Suprapubic skin (tissue), 4 donors: ENCODE data around the gene MGAT5. TPM values are rescaled to one million over a fixed set of nuclear protein-coding genes. Genes with fewer than 3 reads are reported as not detected.

Experiments
- DNase-seq, 2 donors: peaks; one replicate each; pipeline ENCODE4 v3.0.0-alpha.2; 2019; ENCODE audit warnings: low spot score in 2 of 2
- H3K27ac ChIP-seq: fragments of 200-600 bp; sonication (generic); one replicate; pipeline ENCODE4 v1.5.1; 2019
- H3K27me3 ChIP-seq: fragments of 200-600 bp; sonication (generic); one replicate; pipeline ENCODE4 v1.5.1; 2019
- H3K36me3 ChIP-seq: fragments of 200-600 bp; sonication (generic); one replicate; pipeline ENCODE4 v1.5.1; 2019
- H3K4me1 ChIP-seq: fragments of 200-600 bp; sonication (generic); one replicate; pipeline ENCODE4 v1.5.1; 2019
- H3K4me3 ChIP-seq: fragments of 200-600 bp; sonication (generic); one replicate; pipeline ENCODE4 v1.5.1; 2019; ENCODE audit warnings: mild to moderate bottlenecking
- H3K9me3 ChIP-seq: fragments of 200-600 bp; sonication (generic); one replicate; pipeline ENCODE4 v1.5.1; 2019
- EP300 ChIP-seq: sonication (generic); formaldehyde crosslinking; IDR thresholded peaks from one replicate; pipeline ENCODE4 v1.6.1; 2017; ENCODE audit warnings: antibody characterized with exemption
- POLR2A ChIP-seq, 2 donors: fragments of 450-650 bp; IDR thresholded peaks; one replicate each; pipeline ENCODE4 v1.6.1; 2017; ENCODE audit warnings: antibody characterized with exemption in 2 of 2, mild to moderate bottlenecking in 2 of 2, moderate library complexity in 2 of 2
- POLR2AphosphoS5 ChIP-seq, 3 donors: sonication (generic); formaldehyde crosslinking; IDR thresholded peaks; one replicate each; pipeline ENCODE4 v1.6.1; 2017; ENCODE audit warnings: antibody characterized with exemption in 3 of 3
- WGBS: methylation state at CpG from one replicate; pipeline ENCODE4 v1.1.5; 2018; 5-methylcytosine and 5-hydroxymethylcytosine counted together
- total RNA-seq, 4 donors: library from RNA; depleted of rRNA; stranded (reverse); fragments of >200 nt; gene quantifications; one replicate each; pipeline ENCODE4 v1.1.0, GENCODE V29; 2016
- TF ChIP-seq, protein P1 (sequence below), 2 donors: fragments of 200-600 bp in 1 of 2; fragments of 450-650 bp in 1 of 2; sonication (generic) in 1 of 2; IDR thresholded peaks; one replicate each; pipeline ENCODE4 v1.5.1; 2016 to 2019; ENCODE audit warnings: antibody characterized with exemption in 2 of 2, mild to moderate bottlenecking in 1 of 2, moderate library complexity in 1 of 2

The MGAT5 gene
- total RNA-seq, 4 donors from 2014 or later: 16.9 to 42.1 (median 32.9) TPM

DNA sequence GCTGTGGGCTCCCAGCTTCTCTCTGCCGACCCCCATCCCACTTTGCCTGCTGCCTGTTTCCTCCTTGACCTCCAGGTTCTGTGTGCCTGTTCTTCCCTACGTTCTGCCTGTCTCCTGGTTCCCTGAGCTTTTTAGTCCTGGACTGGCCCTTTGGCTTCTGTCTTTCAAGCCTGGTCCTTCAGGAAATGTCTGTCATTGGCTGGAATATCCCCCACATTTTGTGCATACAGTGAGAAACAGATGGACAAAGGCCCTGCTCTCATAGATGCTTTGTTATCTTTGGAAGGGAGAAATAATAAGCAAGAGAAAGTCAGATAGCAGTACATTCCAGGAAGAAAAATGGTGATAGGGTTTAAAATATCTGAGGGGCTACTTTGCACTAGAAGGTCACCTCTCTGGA, 5.7 kb downstream of the MGAT5 start:
- H3K27ac ChIP-seq: no peak overlapping the region
- H3K36me3 ChIP-seq: peaks cover 3% of the 10 kb centered on the region
- H3K27me3 ChIP-seq: no peaks in the 10 kb centered on the region
- peaks cover 27% of the 10 kb centered on the region for H3K4me1 ChIP-seq
- WGBS: 85% methylated on average over 2 of the region's 2 CpGs
- TF ChIP-seq POLR2A (IDR thresholded peaks at IDR 0.05) (no peak), POLR2AphosphoS5 (IDR thresholded peaks at IDR 0.05) (no peak), EP300 (no peak)
- TF ChIP-seq, protein P1, sequence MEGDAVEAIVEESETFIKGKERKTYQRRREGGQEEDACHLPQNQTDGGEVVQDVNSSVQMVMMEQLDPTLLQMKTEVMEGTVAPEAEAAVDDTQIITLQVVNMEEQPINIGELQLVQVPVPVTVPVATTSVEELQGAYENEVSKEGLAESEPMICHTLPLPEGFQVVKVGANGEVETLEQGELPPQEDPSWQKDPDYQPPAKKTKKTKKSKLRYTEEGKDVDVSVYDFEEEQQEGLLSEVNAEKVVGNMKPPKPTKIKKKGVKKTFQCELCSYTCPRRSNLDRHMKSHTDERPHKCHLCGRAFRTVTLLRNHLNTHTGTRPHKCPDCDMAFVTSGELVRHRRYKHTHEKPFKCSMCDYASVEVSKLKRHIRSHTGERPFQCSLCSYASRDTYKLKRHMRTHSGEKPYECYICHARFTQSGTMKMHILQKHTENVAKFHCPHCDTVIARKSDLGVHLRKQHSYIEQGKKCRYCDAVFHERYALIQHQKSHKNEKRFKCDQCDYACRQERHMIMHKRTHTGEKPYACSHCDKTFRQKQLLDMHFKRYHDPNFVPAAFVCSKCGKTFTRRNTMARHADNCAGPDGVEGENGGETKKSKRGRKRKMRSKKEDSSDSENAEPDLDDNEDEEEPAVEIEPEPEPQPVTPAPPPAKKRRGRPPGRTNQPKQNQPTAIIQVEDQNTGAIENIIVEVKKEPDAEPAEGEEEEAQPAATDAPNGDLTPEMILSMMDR (IDR thresholded peaks at IDR 0.05): no peak
- no peak overlapping the region for H3K4me3 ChIP-seq
- DNase-seq: no peak
- H3K9me3 ChIP-seq: no peaks in the 10 kb centered on the region

DNA sequence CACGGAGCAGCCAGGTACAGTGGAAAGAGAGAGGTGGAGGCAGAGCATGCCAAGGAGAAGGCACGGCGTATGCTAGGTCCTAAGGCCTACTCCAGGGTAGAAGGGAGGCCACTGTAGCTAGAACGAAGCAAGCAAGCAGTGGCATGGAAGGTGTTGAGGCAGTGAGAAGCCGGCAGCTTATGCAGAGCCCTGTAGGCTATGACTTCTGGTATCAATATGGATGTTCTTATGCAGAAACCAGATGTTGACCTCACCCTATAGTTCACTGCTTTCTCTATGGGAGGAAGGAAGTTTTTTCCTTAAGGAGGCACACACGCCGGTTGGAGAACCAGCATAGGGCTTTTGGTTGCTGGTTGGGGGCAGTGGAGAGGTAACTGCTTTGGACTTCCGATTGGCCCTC, 6.1 kb downstream of the MGAT5 start:
- Histone ChIP-seq H3K27ac (no peak overlapping the region), H3K27me3 (no peaks in the 10 kb centered on the region), H3K9me3 (no peaks in the 10 kb centered on the region), H3K36me3 (no peaks in the 10 kb centered on the region), H3K4me1 (peaks cover 27% of the 10 kb centered on the region), H3K4me3 (no peak overlapping the region)
- 85% methylated on average over 8 of the region's 8 CpGs for WGBS
- TF ChIP-seq, protein P1 (IDR thresholded peaks at IDR 0.05): no peak
- DNase-seq: no peak

DNA sequence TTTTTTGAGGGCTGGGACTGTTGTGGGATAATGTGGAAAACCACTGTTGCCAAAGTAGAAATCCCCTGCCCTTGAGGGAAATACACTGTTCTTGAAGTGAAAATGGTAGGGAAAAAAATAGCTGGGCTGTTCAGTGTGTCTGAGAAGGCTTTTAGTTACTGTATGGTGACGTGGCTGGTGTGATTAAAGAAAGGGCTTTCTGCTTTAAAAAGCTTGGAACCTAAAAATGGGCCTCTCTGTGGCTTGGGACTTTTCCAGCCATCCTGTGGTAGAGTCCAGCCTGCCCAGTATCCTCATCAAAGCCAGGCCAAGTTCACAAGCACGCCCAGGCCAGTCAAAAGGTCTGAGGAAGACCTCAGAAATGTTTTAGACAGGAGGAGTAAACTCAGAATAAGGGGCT, 6.8 kb downstream of the MGAT5 start:
- TF ChIP-seq POLR2AphosphoS5 (IDR thresholded peaks at IDR 0.05) (no peak), EP300 (no peak), POLR2A (IDR thresholded peaks at IDR 0.05) (no peak)
- TF ChIP-seq, protein P1 (IDR thresholded peaks at IDR 0.05): no peak
- no peak for DNase-seq
- Histone ChIP-seq H3K9me3 (no peaks in the 10 kb centered on the region), H3K27me3 (no peaks in the 10 kb centered on the region), H3K27ac (no peak overlapping the region), H3K4me1 (peaks cover 27% of the 10 kb centered on the region), H3K4me3 (no peak overlapping the region), H3K36me3 (no peaks in the 10 kb centered on the region)
- WGBS: 61% methylated on average over 2 of the region's 2 CpGs

DNA sequence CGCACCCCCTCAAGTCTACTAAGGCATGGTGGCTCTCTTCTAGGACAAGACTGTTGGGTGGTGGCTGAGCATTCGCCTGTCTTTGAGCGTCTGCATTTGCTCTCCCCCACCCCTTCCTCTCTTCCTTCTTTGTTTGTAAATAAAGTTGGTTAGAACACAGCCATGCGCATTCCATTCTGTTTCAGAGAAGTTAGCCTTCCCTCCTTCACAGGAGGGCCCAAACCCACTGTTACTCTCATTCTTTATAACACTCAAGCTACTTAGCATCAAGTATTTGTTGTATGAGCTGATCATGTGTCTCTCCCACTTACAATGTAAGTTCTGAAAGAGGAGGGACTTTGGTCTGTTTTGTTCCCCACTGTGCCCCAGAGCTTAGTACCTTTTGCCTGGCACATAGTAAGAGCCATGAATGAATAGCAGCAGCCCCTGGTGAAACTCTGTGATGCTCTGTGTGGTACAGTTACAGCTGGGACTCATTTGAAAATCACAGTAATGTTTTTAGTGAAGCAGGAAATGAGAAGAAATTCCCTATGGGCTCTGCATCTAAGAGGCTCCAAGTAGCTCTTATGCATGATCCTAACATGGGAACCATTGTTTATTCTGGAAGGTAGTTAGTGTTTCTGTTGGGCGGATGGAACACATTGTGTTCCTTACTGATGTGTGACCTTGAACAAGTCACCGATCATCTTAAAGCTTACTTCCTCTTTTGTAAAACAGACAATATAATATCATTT, 7.7 kb downstream of the MGAT5 start:
- no peak overlapping the region for H3K27ac ChIP-seq
- 76% methylated on average over 6 of the region's 6 CpGs for WGBS
- TF ChIP-seq POLR2A (IDR thresholded peaks at IDR 0.05): no peak
- TF ChIP-seq POLR2AphosphoS5 (IDR thresholded peaks at IDR 0.05): no peak
- no peak for TF ChIP-seq EP300
- TF ChIP-seq, protein P1 (IDR thresholded peaks at IDR 0.05): no peak

DNA sequence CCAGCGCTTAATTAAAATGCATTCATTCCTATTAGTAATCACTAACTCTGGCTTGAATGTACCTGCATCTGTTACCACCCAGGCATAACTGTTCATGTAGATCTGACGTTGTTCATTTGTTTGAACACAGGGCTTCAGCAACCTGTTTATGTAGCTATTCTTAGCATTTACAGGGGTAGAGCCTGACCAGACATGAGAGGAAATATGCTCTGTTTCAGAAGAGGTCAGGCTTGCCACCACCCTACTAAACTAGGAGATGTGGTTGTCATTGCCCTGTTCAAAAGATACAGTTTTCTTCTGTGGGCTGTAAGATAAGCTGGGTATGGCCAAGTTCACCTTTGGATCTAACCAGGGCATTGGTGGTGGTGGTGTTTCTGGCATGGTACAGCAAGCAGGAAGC, 8.8 kb downstream of the MGAT5 start:
- TF ChIP-seq POLR2AphosphoS5 (IDR thresholded peaks at IDR 0.05) (no peak), EP300 (no peak), POLR2A (IDR thresholded peaks at IDR 0.05) (no peak)
- TF ChIP-seq, protein P1 (IDR thresholded peaks at IDR 0.05): no peak
- Histone ChIP-seq H3K27ac (no peak overlapping the region), H3K27me3 (no peaks in the 10 kb centered on the region), H3K9me3 (no peaks in the 10 kb centered on the region), H3K4me1 (peaks cover 27% of the 10 kb centered on the region), H3K36me3 (no peaks in the 10 kb centered on the region), H3K4me3 (no peak overlapping the region)
- WGBS: 91% methylated on average over 2 of the region's 2 CpGs
- no peak for DNase-seq

More for the DNA sequence above, 7.7 kb downstream of the MGAT5 start:
- H3K9me3 ChIP-seq: no peaks in the 10 kb centered on the region
- no peaks in the 10 kb centered on the region for H3K36me3 ChIP-seq
- H3K27me3 ChIP-seq: no peaks in the 10 kb centered on the region
- peaks cover 27% of the 10 kb centered on the region for H3K4me1 ChIP-seq
- no peak for DNase-seq
- no peak overlapping the region for H3K4me3 ChIP-seq
